NB4 (cell line): ENCODE measurements around the gene OR1E1.
"Not testable (repeated sequence)": the region's sequence is repeated elsewhere in the genome, so short reads cannot be mapped to it uniquely, and the experiment has no call there.

Experiments used
- DNase-seq: peaks from one replicate; pipeline ENCODE4 v3.0.0; 2010; ENCODE audit warnings: low read depth
- H3K4me3 ChIP-seq: one replicate; pipeline ENCODE4 v1.5.1; 2011; ENCODE audit warnings: mild to moderate bottlenecking, low read depth, low read length, moderate library complexity
- MYC ChIP-seq: IDR thresholded peaks from 2 replicates; pipeline ENCODE4 v1.6.1; 2011; ENCODE audit warnings: low read depth, low read length
- POLR2A ChIP-seq: IDR thresholded peaks from 2 replicates; pipeline ENCODE4 v1.6.1; 2011; ENCODE audit warnings: mild to moderate bottlenecking; ENCODE audit not compliant: insufficient read length; ENCODE audit errors: extremely low read depth
- TF ChIP-seq, protein P1 (sequence below): IDR thresholded peaks from 2 replicates; pipeline ENCODE4 v1.6.1; 2011; ENCODE audit warnings: low read depth, low read length
- TF ChIP-seq, protein P2 (sequence below): IDR thresholded peaks from one replicate; pipeline ENCODE4 v1.5.1; 2012; ENCODE audit warnings: low read depth, low read length

Gene OR1E1

DNA sequence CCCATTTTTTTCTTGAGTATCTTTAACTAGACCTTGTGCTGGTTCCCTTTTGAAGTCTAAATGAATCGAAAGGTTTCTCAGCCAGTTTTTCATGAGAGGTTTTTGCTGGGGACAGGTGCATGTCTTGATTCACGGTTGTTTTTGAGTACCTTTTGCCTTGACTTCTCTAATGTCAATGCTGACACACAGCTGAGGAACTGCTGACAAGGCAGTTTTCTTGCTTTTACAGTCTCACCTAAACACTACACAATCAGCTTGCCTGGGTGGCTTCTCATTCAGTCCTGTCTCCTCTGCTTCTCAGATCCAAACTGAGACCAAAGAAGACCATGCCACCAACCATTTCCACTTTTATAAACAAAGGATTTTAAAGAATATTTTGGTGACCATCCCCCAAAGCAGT, 20.0 kb upstream of the OR1E1 start:
- no peak overlapping the region for H3K4me3 ChIP-seq
- TF ChIP-seq MYC: no peak
- TF ChIP-seq POLR2A: no peak
- TF ChIP-seq, protein P1, sequence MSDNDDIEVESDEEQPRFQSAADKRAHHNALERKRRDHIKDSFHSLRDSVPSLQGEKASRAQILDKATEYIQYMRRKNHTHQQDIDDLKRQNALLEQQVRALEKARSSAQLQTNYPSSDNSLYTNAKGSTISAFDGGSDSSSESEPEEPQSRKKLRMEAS: no peak
- TF ChIP-seq, protein P2, sequence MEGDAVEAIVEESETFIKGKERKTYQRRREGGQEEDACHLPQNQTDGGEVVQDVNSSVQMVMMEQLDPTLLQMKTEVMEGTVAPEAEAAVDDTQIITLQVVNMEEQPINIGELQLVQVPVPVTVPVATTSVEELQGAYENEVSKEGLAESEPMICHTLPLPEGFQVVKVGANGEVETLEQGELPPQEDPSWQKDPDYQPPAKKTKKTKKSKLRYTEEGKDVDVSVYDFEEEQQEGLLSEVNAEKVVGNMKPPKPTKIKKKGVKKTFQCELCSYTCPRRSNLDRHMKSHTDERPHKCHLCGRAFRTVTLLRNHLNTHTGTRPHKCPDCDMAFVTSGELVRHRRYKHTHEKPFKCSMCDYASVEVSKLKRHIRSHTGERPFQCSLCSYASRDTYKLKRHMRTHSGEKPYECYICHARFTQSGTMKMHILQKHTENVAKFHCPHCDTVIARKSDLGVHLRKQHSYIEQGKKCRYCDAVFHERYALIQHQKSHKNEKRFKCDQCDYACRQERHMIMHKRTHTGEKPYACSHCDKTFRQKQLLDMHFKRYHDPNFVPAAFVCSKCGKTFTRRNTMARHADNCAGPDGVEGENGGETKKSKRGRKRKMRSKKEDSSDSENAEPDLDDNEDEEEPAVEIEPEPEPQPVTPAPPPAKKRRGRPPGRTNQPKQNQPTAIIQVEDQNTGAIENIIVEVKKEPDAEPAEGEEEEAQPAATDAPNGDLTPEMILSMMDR: no peak
- no peak for DNase-seq

DNA sequence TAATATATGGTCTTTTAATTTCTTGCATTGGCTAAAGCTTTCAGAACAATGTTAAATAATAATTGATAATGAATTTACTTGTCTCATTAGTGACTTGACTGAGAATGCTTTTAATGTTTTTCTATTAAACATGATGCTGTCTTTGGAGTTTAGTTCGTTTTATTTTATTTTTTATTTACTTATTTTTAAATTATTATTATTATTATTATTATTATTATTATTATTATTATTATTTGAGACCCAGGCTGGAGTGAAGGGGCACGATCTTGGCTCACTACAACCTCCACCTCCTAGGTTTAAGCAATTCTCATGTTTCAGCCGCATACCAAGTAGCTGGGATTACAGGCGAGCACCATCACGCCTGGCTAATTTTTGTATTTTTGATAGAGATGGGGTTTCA, 17.4 kb upstream of the OR1E1 start:
- H3K4me3 ChIP-seq: no peak overlapping the region
- no peak for TF ChIP-seq POLR2A
- TF ChIP-seq, protein P2: no peak
- no peak for TF ChIP-seq MYC
- TF ChIP-seq, protein P1: no peak
- DNase-seq: no peak

DNA sequence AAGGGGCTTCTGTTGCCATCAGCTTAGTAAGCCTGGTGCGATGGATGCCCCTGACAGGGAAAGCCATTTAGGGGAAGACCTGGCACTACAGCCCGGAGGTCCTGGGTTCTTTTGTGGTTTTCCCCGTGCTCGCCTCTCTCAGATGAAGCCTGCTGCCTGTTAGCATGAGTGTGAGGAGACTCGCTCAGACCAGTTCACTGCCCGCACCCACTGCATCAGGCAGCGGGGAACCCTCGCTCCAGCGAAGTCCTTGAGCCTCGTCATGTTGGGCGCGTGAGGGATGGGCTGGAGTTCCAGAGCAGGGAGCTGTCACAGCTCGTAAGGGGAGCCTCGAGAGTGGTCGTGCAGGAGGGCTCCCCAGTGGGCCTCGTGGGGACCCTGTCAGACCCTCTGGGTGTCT, 14.0 kb upstream of the OR1E1 start:
- not testable (repeated sequence) for H3K4me3 ChIP-seq, DNase-seq

DNA sequence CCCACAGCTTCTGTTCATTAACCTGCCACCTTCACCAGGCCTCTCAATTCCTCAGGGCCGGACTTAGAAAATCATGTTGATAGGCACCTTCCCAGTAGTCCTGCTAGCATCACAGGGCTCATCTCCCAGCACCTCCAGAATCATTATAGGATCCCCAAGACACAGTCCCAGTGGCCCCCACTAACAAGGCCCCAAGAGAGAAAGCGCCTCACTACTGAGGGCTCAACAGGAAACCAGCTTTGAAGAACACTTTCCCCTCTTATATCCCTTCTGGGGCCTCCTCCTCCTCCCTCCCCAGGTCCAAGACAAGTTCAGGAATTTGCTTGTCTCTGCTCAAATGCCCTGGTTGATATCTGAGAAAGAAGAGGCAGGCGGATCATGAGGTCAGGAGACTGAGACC, 12.9 kb upstream of the OR1E1 start, which contains the start of gene OR3A3:
TSS of gene OR3A3 (plus strand) at position 301 of the 400 bp plus-strand sequence.
- TF ChIP-seq, protein P1: no peak
- TF ChIP-seq MYC (no peak), POLR2A (no peak)
- TF ChIP-seq, protein P2: no peak

DNA sequence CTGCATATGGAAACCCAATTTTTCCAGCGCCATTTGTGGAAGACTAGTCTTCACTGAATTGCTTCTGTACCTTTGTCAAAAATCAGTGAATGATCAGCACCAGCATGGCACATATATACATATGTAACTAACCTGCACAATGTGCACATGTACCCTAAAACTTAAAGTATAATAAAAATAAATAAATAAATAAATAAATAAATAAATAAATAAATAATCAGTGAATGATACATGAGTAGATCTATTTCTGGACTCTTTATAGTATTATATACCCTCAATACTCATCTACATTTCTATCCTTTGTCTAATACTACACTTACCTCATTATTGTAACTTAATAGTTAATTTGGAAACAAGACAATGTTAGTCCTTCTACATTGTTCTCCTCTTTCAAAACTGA, 5.6 kb upstream of the OR1E1 start:
- not testable (repeated sequence) for DNase-seq, H3K4me3 ChIP-seq

More for the DNA sequence above, 12.9 kb upstream of the OR1E1 start, which contains the start of gene OR3A3:
- no peak for DNase-seq
- H3K4me3 ChIP-seq: no peak within 1 kb of the TSS

DNA sequence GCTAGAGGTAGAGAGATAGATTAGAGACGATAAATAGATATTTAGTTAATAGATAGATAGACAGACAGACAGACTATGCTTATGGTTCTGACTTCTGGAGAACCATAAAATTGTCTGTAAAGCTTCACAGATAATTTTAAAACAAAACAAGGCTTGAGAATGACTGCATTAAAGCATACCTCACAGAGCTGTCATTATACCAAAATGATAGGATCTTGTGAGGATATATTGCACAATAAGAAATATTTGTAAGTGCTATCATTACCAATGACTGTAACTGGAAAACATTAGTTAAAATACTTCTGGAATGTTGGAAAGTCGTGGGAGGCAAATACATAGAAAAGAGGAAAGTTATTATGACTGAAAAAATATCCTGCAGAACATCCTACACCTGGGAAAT, 3.6 kb upstream of the OR1E1 start:
- H3K4me3 ChIP-seq: no peak overlapping the region
- DNase-seq: no peak
- TF ChIP-seq MYC (no peak), POLR2A (no peak)

DNA sequence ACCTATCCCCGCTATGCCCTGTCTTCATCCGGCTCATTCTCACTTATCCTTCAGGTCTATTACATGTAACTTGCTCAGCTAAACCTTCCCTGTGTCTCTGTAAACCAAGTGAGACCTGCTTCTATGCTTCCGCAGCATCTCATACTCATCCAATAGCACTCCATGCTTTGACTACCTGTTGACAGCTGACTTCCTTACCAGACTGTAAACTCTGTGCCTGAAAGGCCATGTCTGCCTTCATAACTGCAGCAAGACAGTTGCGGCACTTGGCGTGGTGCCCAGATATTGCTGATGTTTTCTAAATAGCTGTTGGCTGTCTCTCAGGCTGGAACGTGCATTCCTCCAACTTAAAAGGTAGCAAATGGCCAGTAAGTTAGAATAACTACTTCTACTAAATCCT, 1.8 kb upstream of the OR1E1 start:
- TF ChIP-seq, protein P2: no peak
- TF ChIP-seq MYC: no peak
- TF ChIP-seq, protein P1: no peak
- no peak for TF ChIP-seq POLR2A
- no peak for DNase-seq

More for the DNA sequence above, 1.8 kb upstream of the OR1E1 start:
- H3K4me3 ChIP-seq: no peak overlapping the region
